ENCODE data around the gene PML. TPM values are rescaled to one million over a fixed set of nuclear protein-coding genes. Genes with fewer than 3 reads are reported as not detected.

Gene PML
- total and polyA plus RNA-seq, 2 of the 4 experiments (the other 2 are of a cell fraction) = 8.8 to 22.6 TPM

DNA sequence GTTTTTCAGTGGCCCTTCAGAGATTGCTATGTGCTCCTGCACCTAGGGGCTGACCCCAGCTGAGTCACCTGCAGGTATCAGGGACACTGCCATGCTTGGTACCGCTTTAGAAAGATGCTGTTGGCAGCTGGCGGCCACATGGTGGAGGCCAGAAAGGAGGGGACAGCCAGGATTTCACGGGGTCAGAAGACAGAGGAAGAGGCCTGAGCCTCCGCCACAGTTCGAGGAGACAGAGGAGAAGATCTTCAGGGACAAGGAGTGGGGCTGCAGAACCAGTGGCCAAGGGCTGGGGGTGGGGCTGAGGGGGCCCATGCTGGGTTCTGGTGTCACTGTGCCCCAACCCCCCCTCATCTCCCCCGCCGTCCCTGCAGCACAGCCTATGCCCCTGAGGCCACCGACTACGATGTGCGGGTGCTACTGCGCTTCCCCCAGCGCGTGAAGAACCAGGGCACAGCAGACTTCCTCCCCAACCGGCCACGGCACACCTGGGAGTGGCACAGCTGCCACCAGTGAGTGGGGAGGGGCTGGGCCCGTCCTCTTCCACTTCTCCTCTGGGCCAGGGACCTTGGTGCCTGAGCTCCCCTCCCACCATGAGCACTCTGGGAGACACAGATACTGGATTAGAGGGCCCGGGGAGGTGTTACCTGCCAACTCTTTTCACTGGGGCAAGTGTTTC, 48.3 kb upstream of the PML start:
- H3K4me2 ChIP-seq (ENCODE audit: low read depth, low read length) = no peak overlapping the region
- no peak overlapping the region for H2BK20ac ChIP-seq (ENCODE audit: low read depth, low read length)
- no peak overlapping the region for H3K14ac ChIP-seq (replicated peaks; ENCODE audit: low read depth, low read length)
- no peaks in the 10 kb centered on the region for H3K9me3 ChIP-seq (ENCODE audit: control insufficient read depth, insufficient read depth, low read length)
- peaks cover 13% of the 10 kb centered on the region for H3K4me1 ChIP-seq (ENCODE audit: control insufficient read depth, insufficient read depth, low read length)
- no peak overlapping the region for H4K91ac ChIP-seq (ENCODE audit: insufficient read depth, low read depth, low read length)
- peaks cover 7% of the 10 kb centered on the region for H3K9me1 ChIP-seq (ENCODE audit: insufficient read depth, low read length)
- no peak overlapping the region for H2BK5ac ChIP-seq (ENCODE audit: low read depth, low read length, poor library complexity, severe bottlenecking)
- ChIA-PET POLR2A (ENCODE audit: unreplicated experiment) (no interaction called here), CTCF (no interaction called here)
- no peak overlapping the region for H3K4me3 ChIP-seq (ENCODE audit: insufficient read depth, low read depth, low read length)
- TF ChIP-seq NFE2L2 (IDR thresholded peaks at IDR 0.05; ENCODE audit: low read depth, low read length) = no peak
- TF ChIP-seq RFX5 (IDR thresholded peaks at IDR 0.05; ENCODE audit: low read depth, low read length) = no peak
- TF ChIP-seq CHD1 (IDR thresholded peaks at IDR 0.05; ENCODE audit: low read depth, low read length) = no peak
- no peak for TF ChIP-seq MAFK (IDR thresholded peaks at IDR 0.05; ENCODE audit: low read depth, low read length)
- no peak for TF ChIP-seq SMC3 (IDR thresholded peaks at IDR 0.05; ENCODE audit: low read depth, low read length)
- no peak for TF ChIP-seq RCOR1 (IDR thresholded peaks at IDR 0.05; ENCODE audit: insufficient replicate concordance, low read length)
- no peak for TF ChIP-seq FOS (IDR thresholded peaks at IDR 0.05; ENCODE audit: low read depth, low read length)
- TF ChIP-seq, protein P1, sequence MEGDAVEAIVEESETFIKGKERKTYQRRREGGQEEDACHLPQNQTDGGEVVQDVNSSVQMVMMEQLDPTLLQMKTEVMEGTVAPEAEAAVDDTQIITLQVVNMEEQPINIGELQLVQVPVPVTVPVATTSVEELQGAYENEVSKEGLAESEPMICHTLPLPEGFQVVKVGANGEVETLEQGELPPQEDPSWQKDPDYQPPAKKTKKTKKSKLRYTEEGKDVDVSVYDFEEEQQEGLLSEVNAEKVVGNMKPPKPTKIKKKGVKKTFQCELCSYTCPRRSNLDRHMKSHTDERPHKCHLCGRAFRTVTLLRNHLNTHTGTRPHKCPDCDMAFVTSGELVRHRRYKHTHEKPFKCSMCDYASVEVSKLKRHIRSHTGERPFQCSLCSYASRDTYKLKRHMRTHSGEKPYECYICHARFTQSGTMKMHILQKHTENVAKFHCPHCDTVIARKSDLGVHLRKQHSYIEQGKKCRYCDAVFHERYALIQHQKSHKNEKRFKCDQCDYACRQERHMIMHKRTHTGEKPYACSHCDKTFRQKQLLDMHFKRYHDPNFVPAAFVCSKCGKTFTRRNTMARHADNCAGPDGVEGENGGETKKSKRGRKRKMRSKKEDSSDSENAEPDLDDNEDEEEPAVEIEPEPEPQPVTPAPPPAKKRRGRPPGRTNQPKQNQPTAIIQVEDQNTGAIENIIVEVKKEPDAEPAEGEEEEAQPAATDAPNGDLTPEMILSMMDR (conservative IDR thresholded peaks at IDR 0.05; ENCODE audit: low read depth, low read length) = no peak
- no peak for TF ChIP-seq MXI1 (IDR thresholded peaks at IDR 0.05; ENCODE audit: borderline replicate concordance, low read depth, low read length)
- ATAC-seq (ENCODE audit: low read depth) = no peak
- no peaks in the 10 kb centered on the region for H3K27me3 ChIP-seq (ENCODE audit: control insufficient read depth, insufficient read depth, low read length)
- no peak overlapping the region for H4K5ac ChIP-seq (ENCODE audit: low read depth, low read length)
- H3K79me1 ChIP-seq (ENCODE audit: low read depth in 1 of 2, low read length in 2 of 2) = peaks cover 20 to 38% of the 10 kb centered on the region in 2 experiments
- WGBS, 2 experiments (ENCODE audit: extremely low coverage in 2 of 2, insufficient read length in 1 of 2) = 93% methylated on average over 11 of the region's 17 CpGs; no CpG with 5 or more reads in 1 of the 2 experiments
- H2AK9ac ChIP-seq (replicated peaks; ENCODE audit: low read depth, low read length, poor library complexity) = no peak overlapping the region
- no peak overlapping the region for H2BK120ac ChIP-seq (ENCODE audit: low read depth, low read length)
- dilution Hi-C loops (cut with HindIII; ENCODE audit: low sequenced_read_pairs, unreplicated experiment) = no loop called here
- no peak overlapping the region for H2AK5ac ChIP-seq (ENCODE audit: low read depth, low read length)
- in situ Hi-C loops (cut with MboI; ENCODE audit: low sequenced_read_pairs) = no loop called here
- H3K23ac ChIP-seq (ENCODE audit: low read depth, low read length) = no peak overlapping the region
- 0 out of 2 replicates have a peak, but pooled peaks cover 2% of the 10 kb centered on the region for H4K20me1 ChIP-seq (ENCODE audit: insufficient read depth, low read length)
- DNase-seq = no peak
- no peak overlapping the region for H2BK15ac ChIP-seq (ENCODE audit: low read depth, low read length)
- intact Hi-C loops (cut with micrococcal nuclease) = no loop called here
- no peak overlapping the region for H3K4ac ChIP-seq (ENCODE audit: low read depth, low read length)
- no peak overlapping the region for H2AFZ ChIP-seq (replicated peaks; ENCODE audit: low read length, poor library complexity)
- H4K8ac ChIP-seq (ENCODE audit: low read depth in 2 of 2, low read length in 2 of 2) = no peak overlapping the region
- no peak overlapping the region for H3K18ac ChIP-seq (ENCODE audit: low read depth, low read length)
- H3K56ac ChIP-seq (ENCODE audit: extremely low read depth, insufficient read depth, low read length) = no peak overlapping the region
- H3K36me3 ChIP-seq (ENCODE audit: control insufficient read depth, insufficient read depth, low read length) = peaks cover 63% of the 10 kb centered on the region
- no peak overlapping the region for H3K9ac ChIP-seq (ENCODE audit: low read depth, low read length)
- H3K27ac ChIP-seq (ENCODE audit: insufficient read depth, low read length) = no peak overlapping the region
- BruUV-seq (replicated peaks) = no TSS peak

Measured in IMR-90 (cell line).